Mesodermal cell (in vitro differentiated cells): ENCODE data around the gene SUPT3H.

ENCODE experiments used
- H3K27ac ChIP-seq: 2 replicates; pipeline ENCODE4 v1.7.0; 2013; ENCODE audit warnings: mild to moderate bottlenecking, low read depth, low read length, moderate library complexity; ENCODE audit not compliant: severe bottlenecking
- H3K36me3 ChIP-seq: 2 replicates; pipeline ENCODE4 v1.7.1; 2013; ENCODE audit warnings: mild to moderate bottlenecking, low read length, moderate library complexity; ENCODE audit not compliant: control insufficient read depth, insufficient read depth
- H3K4me1 ChIP-seq: one replicate; pipeline ENCODE4 v1.7.1; 2013; ENCODE audit warnings: mild to moderate bottlenecking, low read length; ENCODE audit not compliant: insufficient read depth, control insufficient read depth, poor library complexity, severe bottlenecking
- H3K4me3 ChIP-seq: 2 replicates; pipeline ENCODE4 v1.7.0; 2013; ENCODE audit warnings: low read length, control low read depth, mild to moderate bottlenecking; ENCODE audit not compliant: insufficient read depth, poor library complexity, severe bottlenecking; ENCODE audit errors: extremely low read depth
- H3K9me3 ChIP-seq: 2 replicates; pipeline ENCODE4 v1.7.1; 2013; ENCODE audit warnings: mild to moderate bottlenecking, low read length, moderate library complexity; ENCODE audit not compliant: control insufficient read depth
- WGBS, 2 experiments: methylation state at CpG; one replicate each; pipeline ENCODE4 v1.1.5; 2013; ENCODE audit warnings: missing lambda C conversion rate in 2 of 2; ENCODE audit not compliant: insufficient coverage in 2 of 2; 5-methylcytosine and 5-hydroxymethylcytosine counted together

Gene SUPT3H

DNA sequence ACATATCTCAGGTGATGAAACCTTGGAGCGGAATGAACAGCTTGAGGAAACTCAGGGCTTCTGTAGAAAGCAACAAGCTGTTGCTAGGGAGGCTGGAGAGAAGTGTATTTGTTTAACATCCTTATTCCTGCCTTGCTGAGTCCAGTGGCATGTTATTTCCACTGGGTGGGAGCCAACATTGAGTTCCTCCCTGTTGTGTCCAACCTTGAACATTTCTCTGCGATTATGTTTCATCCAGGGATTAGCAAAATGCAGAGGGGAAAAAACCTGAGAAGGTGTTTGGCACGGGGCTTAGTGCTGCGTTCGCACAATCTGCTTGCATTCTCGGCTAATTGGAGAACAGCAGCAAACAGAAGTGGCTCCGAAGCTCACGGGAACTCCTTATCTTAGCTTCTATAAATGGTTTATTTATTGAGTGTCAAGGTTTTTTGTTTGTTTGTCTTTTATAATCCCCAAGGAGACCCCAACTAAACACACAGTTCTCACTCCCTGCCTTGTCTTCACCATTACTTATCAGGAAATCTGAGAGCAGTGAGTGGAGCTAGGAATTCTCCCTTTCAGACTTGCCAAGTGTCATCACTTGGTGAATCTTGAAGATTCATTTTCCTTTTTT lies 577.5 kb downstream of the SUPT3H start:
- Histone ChIP-seq H3K9me3 (no peaks in the 10 kb centered on the region), H3K4me3 (no peak overlapping the region), H3K36me3 (no peaks in the 10 kb centered on the region), H3K27ac (no peak overlapping the region), H3K4me1 (peaks cover 7% of the 10 kb centered on the region)
- 83 to 94% methylated on average over 4 to 5 of the region's 8 CpGs for WGBS, 2 experiments

DNA sequence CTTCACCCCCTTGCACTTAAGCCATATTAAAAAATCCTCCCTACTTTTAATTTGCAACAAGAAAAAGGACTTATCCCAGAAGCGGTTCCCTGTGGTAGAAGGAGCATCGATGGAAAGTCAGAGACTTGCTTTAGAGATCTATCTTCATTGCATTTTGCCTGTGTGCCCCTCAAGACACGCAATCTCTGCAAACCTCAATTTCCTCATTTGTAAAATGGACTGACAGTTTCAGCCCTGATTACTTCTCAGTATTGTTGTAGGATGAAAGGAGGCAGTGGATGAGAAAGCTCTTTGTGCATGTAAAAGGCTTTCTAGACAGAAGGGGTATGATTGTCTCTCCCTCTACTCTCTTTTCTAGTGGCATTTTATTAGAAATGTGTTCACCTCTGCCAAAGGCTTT lies 580.0 kb downstream of the SUPT3H start:
- H3K36me3 ChIP-seq: no peaks in the 10 kb centered on the region
- H3K4me1 ChIP-seq: peaks cover 7% of the 10 kb centered on the region
- H3K9me3 ChIP-seq: no peaks in the 10 kb centered on the region
- no peak overlapping the region for H3K27ac ChIP-seq
- no peak overlapping the region for H3K4me3 ChIP-seq
- 67 to 89% methylated on average over 1 to 2 of the region's 3 CpGs for WGBS, 2 experiments

DNA sequence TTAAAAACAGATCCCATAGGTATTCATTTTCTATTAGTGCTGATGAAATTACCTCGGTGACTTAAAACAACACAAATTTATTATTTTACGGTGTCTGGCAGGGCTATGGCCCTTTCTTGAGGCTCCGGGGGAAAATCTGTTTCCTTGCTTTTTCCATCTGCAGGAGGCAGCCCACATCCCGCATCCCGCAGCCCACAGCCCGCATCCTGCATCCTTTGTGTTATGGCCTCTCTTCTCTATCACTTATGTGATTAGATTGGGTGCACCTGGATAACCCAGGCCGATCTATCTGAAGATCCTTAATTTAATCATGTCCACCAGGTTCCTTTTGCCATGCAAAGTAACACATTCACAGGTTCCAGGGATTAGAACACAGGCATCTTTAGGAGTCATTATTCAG lies 582.4 kb downstream of the SUPT3H start:
- Histone ChIP-seq H3K4me1 (peaks cover 6% of the 10 kb centered on the region), H3K27ac (no peak overlapping the region), H3K36me3 (no peaks in the 10 kb centered on the region), H3K4me3 (no peak overlapping the region), H3K9me3 (no peaks in the 10 kb centered on the region)
- 86 to 87% methylated on average over 6 of the region's 7 CpGs for WGBS, 2 experiments

DNA sequence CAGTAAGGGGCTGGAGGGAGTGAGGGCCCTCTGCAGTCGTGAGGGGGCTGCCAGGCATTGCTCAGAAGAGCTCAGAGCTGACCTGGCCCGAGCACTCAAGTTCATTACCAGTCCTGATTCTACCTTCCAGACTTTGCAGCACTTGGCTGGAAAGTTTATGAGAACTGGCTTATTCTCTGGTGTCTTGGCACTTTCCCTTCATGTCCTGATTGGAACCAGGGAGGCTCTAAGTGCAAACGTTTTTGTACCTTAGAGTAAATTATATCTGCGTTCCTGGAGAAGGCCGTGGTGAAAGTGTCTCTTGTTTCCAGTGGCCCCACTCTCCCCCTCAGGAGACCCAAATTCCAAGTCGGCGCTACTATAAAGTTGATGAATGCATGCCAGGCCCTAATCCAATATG lies 587.9 kb downstream of the SUPT3H start:
- WGBS, 2 experiments: 88 to 91% methylated on average over 4 of the region's 7 CpGs
- Histone ChIP-seq H3K4me3 (no peak overlapping the region), H3K27ac (no peak overlapping the region), H3K4me1 (no peaks in the 10 kb centered on the region), H3K9me3 (peaks cover 2% of the 10 kb centered on the region), H3K36me3 (no peaks in the 10 kb centered on the region)

DNA sequence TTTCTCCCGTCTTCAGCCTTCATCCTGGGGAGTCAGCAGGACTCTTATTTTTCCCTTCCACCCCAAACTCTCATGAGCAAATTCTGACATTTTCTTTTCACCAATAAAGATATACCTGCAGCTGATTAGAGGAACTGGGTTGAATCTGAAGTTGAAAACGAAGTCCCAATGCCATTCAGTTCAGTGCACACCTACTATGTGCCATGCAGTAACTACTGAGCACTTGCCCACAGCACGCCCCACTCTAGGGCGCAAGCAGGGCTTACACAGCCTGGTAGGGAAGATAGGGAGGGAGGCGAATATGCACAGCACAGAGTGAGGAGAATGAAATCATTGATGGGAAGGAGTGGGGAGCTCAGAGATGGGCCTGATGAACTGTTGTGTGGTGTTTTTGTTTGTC lies 588.7 kb downstream of the SUPT3H start:
- no peak overlapping the region for H3K27ac ChIP-seq
- 71 to 95% methylated on average over 1 to 4 of the region's 5 CpGs for WGBS, 2 experiments
- H3K4me3 ChIP-seq: no peak overlapping the region
- H3K9me3 ChIP-seq: peaks cover 9% of the 10 kb centered on the region
- H3K4me1 ChIP-seq: no peaks in the 10 kb centered on the region
- no peaks in the 10 kb centered on the region for H3K36me3 ChIP-seq

DNA sequence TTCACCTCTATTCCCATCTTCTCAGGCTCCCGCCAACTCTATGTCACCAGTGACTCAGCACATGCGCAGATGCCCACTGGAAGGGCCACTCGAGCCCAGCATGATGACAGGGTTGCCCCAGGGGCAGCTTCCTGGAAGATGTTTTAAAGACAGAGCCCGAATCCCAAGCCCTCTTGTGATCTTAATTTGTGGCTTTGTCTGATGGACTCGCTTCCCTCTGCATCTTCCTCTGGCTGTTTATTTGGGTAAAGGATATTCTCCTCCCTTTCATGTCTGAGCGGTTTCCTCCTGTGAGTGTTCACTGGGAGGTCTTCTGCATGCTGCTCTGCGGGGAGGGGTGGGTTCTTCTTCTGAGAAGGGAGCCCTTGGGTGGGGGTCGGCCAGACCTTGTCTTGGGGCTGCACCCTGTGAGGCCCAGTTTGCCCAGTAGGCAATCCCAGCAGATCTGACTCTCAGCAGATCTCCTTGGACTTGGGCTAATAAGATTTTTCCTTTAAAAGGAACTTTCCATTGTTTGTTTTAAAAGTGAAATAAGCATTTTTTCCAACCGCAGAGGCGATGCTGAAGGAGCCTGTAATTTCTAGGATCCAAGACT lies 589.2 kb downstream of the SUPT3H start:
- WGBS, 2 experiments: 90 to 100% methylated on average over 5 to 7 of the region's 10 CpGs
- H3K9me3 ChIP-seq: peaks cover 9% of the 10 kb centered on the region
- no peak overlapping the region for H3K4me3 ChIP-seq
- H3K4me1 ChIP-seq: no peaks in the 10 kb centered on the region
- H3K36me3 ChIP-seq: no peaks in the 10 kb centered on the region
- H3K27ac ChIP-seq: no peak overlapping the region

DNA sequence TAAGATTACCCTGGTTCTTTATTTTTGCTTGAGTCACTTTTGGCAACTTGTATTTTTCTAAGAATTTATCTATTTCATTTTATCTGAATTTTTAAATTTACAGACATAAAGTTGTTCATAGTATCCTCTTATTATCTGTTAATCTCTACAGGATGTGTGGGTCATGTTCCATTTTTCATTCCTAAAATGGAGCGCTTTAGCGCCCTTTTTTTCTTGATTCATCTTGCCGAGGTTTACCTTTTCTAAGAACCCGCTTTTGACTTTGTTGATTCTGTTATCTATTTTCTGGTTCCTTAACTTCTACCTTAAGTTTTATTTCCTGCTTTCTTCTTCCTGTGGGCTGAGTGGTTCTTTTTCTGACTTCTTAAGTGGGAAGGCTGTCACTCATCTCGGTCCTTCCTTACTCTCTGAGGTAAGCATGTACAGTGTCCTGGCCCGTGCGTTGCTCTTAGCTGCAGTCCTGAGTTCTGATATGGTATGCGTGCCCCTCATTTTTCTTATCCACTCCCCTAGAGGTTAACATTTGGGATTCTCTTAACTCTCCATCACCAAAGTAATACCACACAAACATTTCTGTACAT lies 590.4 kb downstream of the SUPT3H start:
- 90 to 100% methylated on average over 5 of the region's 8 CpGs for WGBS, 2 experiments

DNA sequence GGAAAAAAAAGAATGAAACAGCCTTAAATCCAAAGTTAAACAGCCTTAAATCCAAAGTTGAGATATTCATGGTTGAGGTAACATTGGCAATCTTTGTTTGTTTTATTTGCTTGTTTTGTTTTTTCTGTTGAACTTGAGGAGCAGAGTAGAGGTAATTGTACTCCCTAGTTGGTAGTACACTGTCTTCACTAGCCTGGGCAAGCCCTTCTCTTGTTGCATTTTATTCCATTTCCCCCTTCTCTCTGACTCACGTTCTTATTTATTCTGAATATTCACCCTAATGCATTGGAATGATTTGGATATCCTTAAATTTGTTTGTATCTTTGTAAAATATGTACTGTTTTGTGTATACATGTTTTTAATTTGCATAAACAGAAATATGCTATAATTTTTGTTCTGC lies 592.6 kb downstream of the SUPT3H start:
- H3K4me1 ChIP-seq: no peaks in the 10 kb centered on the region
- WGBS, 2 experiments: no CpG with 5 or more reads among the region's 1 CpG
- peaks cover 9% of the 10 kb centered on the region for H3K9me3 ChIP-seq
- no peak overlapping the region for H3K27ac ChIP-seq
- no peaks in the 10 kb centered on the region for H3K36me3 ChIP-seq
- H3K4me3 ChIP-seq: no peak overlapping the region

More for the DNA sequence above, 590.4 kb downstream of the SUPT3H start:
- Histone ChIP-seq H3K4me3 (no peak overlapping the region), H3K9me3 (peaks cover 9% of the 10 kb centered on the region), H3K4me1 (no peaks in the 10 kb centered on the region), H3K36me3 (no peaks in the 10 kb centered on the region), H3K27ac (no peak overlapping the region)

DNA sequence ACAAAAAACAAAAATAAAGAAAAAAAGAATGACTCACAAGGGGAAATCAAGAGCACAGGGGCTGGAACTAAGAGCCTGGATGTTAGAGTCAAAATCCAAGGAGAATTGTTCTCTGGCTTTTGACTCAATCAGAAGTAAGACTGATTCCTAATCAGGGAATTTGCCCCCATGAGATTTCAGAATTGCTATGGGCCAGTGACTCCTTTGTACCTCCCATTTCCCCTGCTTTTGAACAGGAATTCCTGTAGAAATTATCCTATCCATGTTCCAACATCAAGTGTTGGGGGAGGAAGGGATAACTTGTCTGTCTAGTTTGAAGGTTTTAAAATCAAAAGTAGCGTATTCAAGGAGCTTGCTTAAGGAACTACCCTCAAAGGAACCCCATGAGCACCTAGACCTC lies 593.5 kb downstream of the SUPT3H start:
- peaks cover 9% of the 10 kb centered on the region for H3K9me3 ChIP-seq
- no peaks in the 10 kb centered on the region for H3K36me3 ChIP-seq
- no peak overlapping the region for H3K27ac ChIP-seq
- WGBS, 2 experiments: no CpG with 5 or more reads among the region's 1 CpG
- H3K4me1 ChIP-seq: no peaks in the 10 kb centered on the region
- no peak overlapping the region for H3K4me3 ChIP-seq

DNA sequence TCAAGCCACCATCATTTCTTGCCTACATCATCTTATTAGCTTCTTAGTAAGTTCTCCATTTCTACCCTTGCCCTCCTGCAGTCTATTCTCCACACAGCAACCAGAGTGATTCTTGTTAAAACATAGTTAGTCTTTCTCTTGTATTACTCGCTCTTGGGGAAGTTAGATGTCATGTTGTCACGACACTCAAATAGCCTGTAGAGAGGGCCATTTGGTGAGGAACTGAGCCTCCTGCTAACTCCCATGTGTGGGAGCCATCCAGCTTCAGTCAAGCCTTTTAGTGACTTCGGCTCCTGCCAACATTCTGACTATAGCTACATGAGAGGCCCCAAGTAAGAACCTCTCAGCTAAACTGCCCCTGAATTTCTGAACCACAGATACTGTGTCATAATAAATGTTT lies 594.8 kb downstream of the SUPT3H start:
- H3K4me3 ChIP-seq: no peak overlapping the region
- H3K36me3 ChIP-seq: no peaks in the 10 kb centered on the region
- peaks cover 9% of the 10 kb centered on the region for H3K9me3 ChIP-seq
- no peak overlapping the region for H3K27ac ChIP-seq
- no peaks in the 10 kb centered on the region for H3K4me1 ChIP-seq
- WGBS, 2 experiments: 70 to 88% methylated on average over 1 to 2 of the region's 3 CpGs

DNA sequence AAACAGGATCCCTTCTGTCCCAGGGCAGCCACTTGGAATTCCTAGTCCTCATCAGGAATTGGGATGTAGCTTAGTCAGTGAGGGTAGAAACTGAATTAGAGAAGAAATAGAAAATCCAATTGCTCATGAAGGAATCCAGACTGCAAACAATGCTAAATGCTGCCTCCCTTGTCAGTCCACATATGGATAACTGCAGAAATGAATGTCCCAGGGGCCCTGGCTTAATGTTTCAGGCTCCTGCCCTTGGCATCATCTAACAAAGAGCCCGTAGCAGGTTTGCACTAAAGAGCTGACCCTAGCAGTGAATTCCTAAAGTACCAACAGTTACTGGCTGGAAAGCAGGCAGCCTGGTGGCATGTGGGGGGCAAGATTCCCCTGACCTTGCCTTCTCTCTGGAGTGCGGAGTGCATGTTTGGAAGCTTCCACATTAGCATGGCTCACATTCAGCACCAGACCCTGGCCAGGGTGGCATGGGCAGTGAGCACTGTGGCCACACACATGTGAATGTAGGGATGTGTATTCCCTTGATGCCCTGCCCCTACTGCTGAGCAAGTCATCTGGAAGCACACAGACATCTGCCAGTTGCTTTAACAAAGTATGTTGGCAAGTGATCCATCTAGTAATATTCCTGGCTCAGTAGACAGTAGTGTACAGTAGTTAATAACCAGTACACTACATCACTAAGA lies 595.7 kb downstream of the SUPT3H start:
- no peaks in the 10 kb centered on the region for H3K36me3 ChIP-seq
- H3K4me1 ChIP-seq: no peaks in the 10 kb centered on the region
- 90 to 100% methylated on average over 1 to 2 of the region's 2 CpGs for WGBS, 2 experiments
- H3K27ac ChIP-seq: no peak overlapping the region
- H3K9me3 ChIP-seq: peaks cover 9% of the 10 kb centered on the region
- H3K4me3 ChIP-seq: no peak overlapping the region
